Stomach smooth muscle (tissue), 2 donors: Measurements from ENCODE around the gene AGMAT.

Experiments used
- H3K27ac ChIP-seq: one replicate; pipeline ENCODE4 v1.7.0; 2013; ENCODE audit warnings: mild to moderate bottlenecking, low read length, inconsistent platforms
- H3K27me3 ChIP-seq, 2 donors: one replicate each; pipeline ENCODE4 v1.7.0; 2013; ENCODE audit warnings: low read length in 2 of 2; ENCODE audit not compliant: insufficient read depth in 2 of 2, control insufficient read depth in 1 of 2
- H3K36me3 ChIP-seq, 2 donors: one replicate each; pipeline ENCODE4 v1.7.0; 2013; ENCODE audit warnings: low read length in 2 of 2; ENCODE audit not compliant: control insufficient read depth in 2 of 2, insufficient read depth in 2 of 2
- H3K4me1 ChIP-seq: one replicate; pipeline ENCODE4 v1.7.0; 2013; ENCODE audit warnings: low read length; ENCODE audit not compliant: control insufficient read depth, insufficient read depth
- H3K4me3 ChIP-seq, 2 donors: one replicate each; pipeline ENCODE4 v1.7.0; 2013; ENCODE audit warnings: low read length in 2 of 2
- H3K9ac ChIP-seq, 2 donors: one replicate each; pipeline ENCODE4 v1.7.0; 2013; ENCODE audit warnings: low read length in 2 of 2, mild to moderate bottlenecking in 1 of 2
- H3K9me3 ChIP-seq, 2 donors: one replicate each; pipeline ENCODE4 v1.7.0; 2013; ENCODE audit warnings: low read length in 2 of 2; ENCODE audit not compliant: control insufficient read depth in 2 of 2
- donor health status: healthy.
- donor health status: Pancreatic carcinoma.

Gene AGMAT

GRCh38 chr1:15584489-15585363, at the start of gene AGMAT:
Gene AGMAT (minus strand): TSS chr1:15585051. CDS start chr1:15584967, 84 bp downstream.
- Histone ChIP-seq H3K36me3 (no peaks in the 10 kb centered on the region), H3K27ac (no peak within 1 kb of the TSS), H3K9me3 (no peaks in the 10 kb centered on the region), H3K4me1 (peaks cover 10% of the 10 kb centered on the region), H3K9ac (peak within 1 kb of the TSS in 1 of 2 donors; percentile 21), H3K27me3 (peaks cover 0 to 8% of the 10 kb centered on the region in 2 donors), H3K4me3 (peak within 1 kb of the TSS; percentile 32 to 65)

- no peak overlapping the region for H3K9ac ChIP-seq
- peaks cover 2% of the 10 kb centered on the region for H3K4me1 ChIP-seq
- H3K4me3 ChIP-seq: no peak overlapping the region
- no peaks in the 10 kb centered on the region for H3K27me3 ChIP-seq
- H3K36me3 ChIP-seq: peaks cover 31 to 55% of the 10 kb centered on the region in 2 donors
- no peaks in the 10 kb centered on the region for H3K9me3 ChIP-seq
- H3K27ac ChIP-seq: no peak overlapping the region
These were observed 49.0 kb upstream of the AGMAT start for GRCh38 chr1:15633756-15634420.

- Histone ChIP-seq H3K36me3 (peaks cover 9 to 24% of the 10 kb centered on the region in 2 donors), H3K4me1 (peaks cover 2% of the 10 kb centered on the region), H3K9ac (no peak overlapping the region), H3K4me3 (no peak overlapping the region), H3K9me3 (no peaks in the 10 kb centered on the region), H3K27ac (no peak overlapping the region), H3K27me3 (no peaks in the 10 kb centered on the region)
These were observed 43.2 kb upstream of the AGMAT start for GRCh38 chr1:15628003-15628402.

DNA sequence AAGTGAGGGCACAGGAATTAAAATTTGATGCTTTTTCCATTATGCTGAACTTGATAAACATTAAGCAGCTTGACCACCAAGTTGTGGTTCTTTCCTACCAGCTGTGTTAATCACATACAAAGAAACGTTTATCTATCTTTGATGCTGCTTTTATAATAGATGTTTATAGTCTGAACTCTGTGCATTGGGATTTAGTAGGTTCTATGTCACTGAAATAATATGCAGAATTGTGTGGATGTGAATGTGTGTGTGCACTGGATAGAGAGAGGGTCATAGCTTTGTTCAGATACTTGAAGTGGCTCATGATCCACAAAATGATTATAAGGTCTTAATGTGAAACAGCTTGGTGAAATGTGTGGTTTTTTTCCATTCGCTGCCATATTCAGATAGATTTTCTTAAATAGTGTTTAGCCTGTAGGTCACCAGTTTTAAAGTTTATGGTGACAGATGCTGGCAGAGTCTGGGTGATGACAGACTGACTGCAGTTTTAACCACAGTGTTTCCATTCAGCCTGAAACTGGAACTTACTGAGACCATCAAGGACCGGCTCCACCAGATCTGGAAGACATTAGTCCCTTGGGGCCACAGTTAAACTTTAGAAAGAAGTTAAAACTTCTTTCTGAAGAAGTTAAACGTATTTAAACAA, 42.6 kb upstream of the AGMAT start:
- Histone ChIP-seq H3K36me3 (peaks cover 9 to 24% of the 10 kb centered on the region in 2 donors), H3K27ac (no peak overlapping the region), H3K9ac (no peak overlapping the region), H3K4me1 (peaks cover 5% of the 10 kb centered on the region), H3K9me3 (no peaks in the 10 kb centered on the region), H3K27me3 (no peaks in the 10 kb centered on the region), H3K4me3 (no peak overlapping the region)

DNA sequence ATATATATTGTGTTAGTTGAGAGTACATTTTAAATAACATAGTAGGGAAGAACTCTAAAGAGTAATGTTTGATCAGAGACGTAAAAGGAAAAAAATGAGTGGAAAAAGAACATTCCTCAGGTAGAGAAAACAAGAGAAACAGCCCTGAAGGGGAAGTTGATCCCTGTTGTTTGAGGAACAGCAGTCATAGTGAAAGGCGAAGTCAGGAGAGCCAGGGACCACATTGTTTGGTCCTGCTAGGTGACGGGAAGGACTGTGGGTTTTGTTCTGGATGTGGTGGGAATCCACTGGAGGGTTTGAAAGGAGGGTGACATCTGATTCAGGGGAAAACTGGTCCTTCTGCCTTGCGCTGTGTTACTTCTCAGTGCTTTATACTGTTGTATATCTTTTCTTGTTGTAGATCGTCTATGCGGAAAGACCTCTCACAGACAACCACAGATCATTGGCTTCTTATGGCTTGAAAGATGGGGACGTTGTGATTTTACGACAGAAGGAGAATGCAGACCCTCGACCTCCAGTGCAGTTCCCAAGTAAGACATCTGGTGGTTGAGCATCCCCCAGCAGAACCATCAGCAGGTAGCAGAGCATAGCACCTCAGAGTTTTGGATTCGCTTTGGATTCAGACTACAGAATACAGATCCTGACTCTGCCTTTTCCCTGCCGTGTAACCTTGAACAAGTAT, 41.6 kb upstream of the AGMAT start:
- no peaks in the 10 kb centered on the region for H3K9me3 ChIP-seq
- no peaks in the 10 kb centered on the region for H3K27me3 ChIP-seq
- peaks cover 6% of the 10 kb centered on the region for H3K4me1 ChIP-seq
- H3K27ac ChIP-seq: no peak overlapping the region
- peaks cover 9 to 18% of the 10 kb centered on the region in 2 donors for H3K36me3 ChIP-seq
- H3K9ac ChIP-seq: no peak overlapping the region
- H3K4me3 ChIP-seq: no peak overlapping the region

GRCh38 chr1:15625056-15625917, 40.4 kb upstream of the AGMAT start:
- H3K4me1 ChIP-seq: peaks cover 5% of the 10 kb centered on the region
- H3K9ac ChIP-seq: no peak overlapping the region
- peaks cover 7 to 12% of the 10 kb centered on the region in 2 donors for H3K36me3 ChIP-seq
- no peaks in the 10 kb centered on the region for H3K9me3 ChIP-seq
- H3K27me3 ChIP-seq: no peaks in the 10 kb centered on the region
- no peak overlapping the region for H3K27ac ChIP-seq
- H3K4me3 ChIP-seq: no peak overlapping the region

GRCh38 chr1:15624133-15624714, 39.4 kb upstream of the AGMAT start:
- no peak overlapping the region for H3K27ac ChIP-seq
- H3K4me3 ChIP-seq: no peak overlapping the region
- no peaks in the 10 kb centered on the region for H3K9me3 ChIP-seq
- peaks cover 4 to 8% of the 10 kb centered on the region in 2 donors for H3K36me3 ChIP-seq
- peaks cover 9% of the 10 kb centered on the region for H3K4me1 ChIP-seq
- H3K27me3 ChIP-seq: no peaks in the 10 kb centered on the region
- no peak overlapping the region for H3K9ac ChIP-seq

DNA sequence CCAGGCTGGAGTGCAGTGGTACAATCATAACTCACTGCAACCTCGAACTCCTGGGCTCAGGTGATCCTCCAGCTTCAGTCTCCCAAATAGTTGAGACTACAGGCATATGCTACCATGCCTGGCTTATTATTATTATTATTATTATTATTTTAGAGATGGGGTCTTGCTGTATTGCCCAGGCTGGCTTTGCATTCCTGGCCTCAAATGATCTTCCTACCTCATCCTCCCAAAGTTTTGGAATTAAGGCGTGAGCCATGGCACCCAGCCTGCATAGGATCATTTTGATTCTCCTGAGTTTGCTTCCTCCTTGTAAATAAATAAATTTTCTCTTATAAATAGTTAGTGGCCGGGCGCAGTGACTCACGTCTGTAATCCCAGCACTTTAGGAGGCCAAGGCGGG, 38.6 kb upstream of the AGMAT start:
- H3K27me3 ChIP-seq: no peaks in the 10 kb centered on the region
- peaks cover 9% of the 10 kb centered on the region for H3K4me1 ChIP-seq
- H3K36me3 ChIP-seq: peaks cover 4 to 8% of the 10 kb centered on the region in 2 donors
- H3K27ac ChIP-seq: no peak overlapping the region
- no peak overlapping the region for H3K4me3 ChIP-seq
- H3K9me3 ChIP-seq: no peaks in the 10 kb centered on the region
- no peak overlapping the region for H3K9ac ChIP-seq

DNA sequence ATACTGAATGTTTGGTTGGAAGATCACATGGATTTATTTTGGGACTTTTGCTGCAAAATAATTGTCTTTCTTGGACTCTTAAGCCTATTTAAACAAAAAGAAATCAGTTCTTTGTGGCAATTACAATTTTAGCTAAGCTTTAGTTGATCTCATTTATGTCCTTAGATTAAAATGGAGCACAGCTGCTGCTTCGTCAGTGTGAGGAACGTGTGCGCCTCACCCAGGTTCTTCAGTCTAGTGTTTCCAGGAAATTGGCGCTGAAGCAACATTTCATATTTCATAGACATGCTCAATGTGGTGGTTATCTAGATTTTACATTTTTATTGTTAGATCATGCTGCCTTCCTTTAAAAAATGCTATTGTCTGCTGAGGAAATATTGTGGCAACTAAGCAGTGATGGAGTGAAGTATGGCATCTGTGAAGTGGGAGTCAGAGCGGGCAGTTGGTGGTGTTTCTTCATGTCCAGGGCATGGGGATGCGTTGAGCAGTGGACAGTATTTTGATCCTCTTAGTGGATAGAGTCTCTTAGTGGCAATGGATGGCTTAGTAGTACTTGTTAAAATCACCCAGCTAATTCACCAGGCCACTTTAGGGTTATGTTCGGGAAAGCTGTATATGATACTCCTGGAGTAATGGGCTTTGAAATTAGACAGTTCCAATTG, 38.0 kb upstream of the AGMAT start:
- Histone ChIP-seq H3K36me3 (peaks cover 4 to 8% of the 10 kb centered on the region in 2 donors), H3K27me3 (no peaks in the 10 kb centered on the region), H3K9me3 (no peaks in the 10 kb centered on the region), H3K9ac (no peak overlapping the region), H3K4me3 (no peak overlapping the region), H3K27ac (no peak overlapping the region), H3K4me1 (peaks cover 9% of the 10 kb centered on the region)
